HFF-Myc (cell line): Measurements from ENCODE around the gene ZC3H6.

Source experiments
- DNase-seq: peaks from one replicate; pipeline ENCODE4 v3.0.0-alpha.2; 2011; ENCODE audit warnings: low read depth; ENCODE audit errors: extremely low read depth
- H3K4me3 ChIP-seq: replicated peaks from 2 replicates; pipeline ENCODE4 v1.5.1; 2011; ENCODE audit warnings: low read depth, mild to moderate bottlenecking, control low read depth, low read length
- TF ChIP-seq, protein P1 (sequence below): IDR thresholded peaks from 2 replicates; pipeline ENCODE4 v1.5.1; 2012; ENCODE audit warnings: mild to moderate bottlenecking, low read depth, low read length, control low read depth; ENCODE audit errors: missing control alignments

Gene ZC3H6

DNA sequence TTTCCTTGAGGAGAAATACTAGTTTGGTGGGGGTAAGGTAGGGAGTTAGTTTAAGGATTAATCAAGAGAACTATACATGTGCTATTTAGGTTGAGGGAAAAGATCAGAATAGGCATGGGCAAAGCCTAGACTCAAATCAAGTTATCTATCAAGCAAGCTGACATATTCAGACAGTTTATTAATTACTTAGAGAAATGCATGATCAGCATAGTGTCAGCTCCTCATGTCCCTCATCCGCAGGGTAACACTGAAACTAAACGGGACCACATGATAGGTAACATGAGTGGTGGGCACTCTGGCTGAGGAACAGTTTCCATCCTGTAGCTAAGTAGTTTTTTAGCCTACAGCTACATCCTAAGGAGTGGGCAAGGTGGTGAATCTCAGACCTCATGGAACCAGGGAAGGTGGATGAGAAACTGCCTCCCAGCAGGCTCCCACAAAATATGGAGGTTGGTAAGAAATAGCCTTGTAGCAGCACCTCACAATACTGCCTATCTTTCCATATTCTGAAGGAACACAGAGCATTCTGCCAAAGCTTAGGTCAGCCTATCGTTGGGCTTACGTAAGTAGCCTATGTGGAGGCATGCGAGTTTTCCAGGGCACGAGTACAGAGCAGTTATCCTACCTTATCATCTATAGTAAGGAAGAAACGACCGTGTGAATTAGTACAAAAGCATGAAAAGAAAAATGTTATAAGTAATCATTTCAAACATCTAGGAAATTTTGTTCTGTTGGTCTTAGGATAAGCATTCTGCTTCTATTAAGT is 18.4 kb downstream of the ZC3H6 start:
- H3K4me3 ChIP-seq: no peak overlapping the region
- TF ChIP-seq, protein P1, sequence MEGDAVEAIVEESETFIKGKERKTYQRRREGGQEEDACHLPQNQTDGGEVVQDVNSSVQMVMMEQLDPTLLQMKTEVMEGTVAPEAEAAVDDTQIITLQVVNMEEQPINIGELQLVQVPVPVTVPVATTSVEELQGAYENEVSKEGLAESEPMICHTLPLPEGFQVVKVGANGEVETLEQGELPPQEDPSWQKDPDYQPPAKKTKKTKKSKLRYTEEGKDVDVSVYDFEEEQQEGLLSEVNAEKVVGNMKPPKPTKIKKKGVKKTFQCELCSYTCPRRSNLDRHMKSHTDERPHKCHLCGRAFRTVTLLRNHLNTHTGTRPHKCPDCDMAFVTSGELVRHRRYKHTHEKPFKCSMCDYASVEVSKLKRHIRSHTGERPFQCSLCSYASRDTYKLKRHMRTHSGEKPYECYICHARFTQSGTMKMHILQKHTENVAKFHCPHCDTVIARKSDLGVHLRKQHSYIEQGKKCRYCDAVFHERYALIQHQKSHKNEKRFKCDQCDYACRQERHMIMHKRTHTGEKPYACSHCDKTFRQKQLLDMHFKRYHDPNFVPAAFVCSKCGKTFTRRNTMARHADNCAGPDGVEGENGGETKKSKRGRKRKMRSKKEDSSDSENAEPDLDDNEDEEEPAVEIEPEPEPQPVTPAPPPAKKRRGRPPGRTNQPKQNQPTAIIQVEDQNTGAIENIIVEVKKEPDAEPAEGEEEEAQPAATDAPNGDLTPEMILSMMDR: no peak
- DNase-seq: no peak

GRCh38 chr2:112295407-112296078 is 20.1 kb downstream of the ZC3H6 start:
- TF ChIP-seq, protein P1: no peak
- peak; percentile 5 for DNase-seq
- H3K4me3 ChIP-seq: no peak overlapping the region

- no peak overlapping the region for H3K4me3 ChIP-seq
- TF ChIP-seq, protein P1: no peak
- no peak for DNase-seq
Observed at GRCh38 chr2:112296407-112296806, 21.0 kb downstream of the ZC3H6 start.

- DNase-seq: no peak
- TF ChIP-seq, protein P1: no peak
- no peak overlapping the region for H3K4me3 ChIP-seq
Observed at GRCh38 chr2:112301171-112301584, 25.8 kb downstream of the ZC3H6 start.

DNA sequence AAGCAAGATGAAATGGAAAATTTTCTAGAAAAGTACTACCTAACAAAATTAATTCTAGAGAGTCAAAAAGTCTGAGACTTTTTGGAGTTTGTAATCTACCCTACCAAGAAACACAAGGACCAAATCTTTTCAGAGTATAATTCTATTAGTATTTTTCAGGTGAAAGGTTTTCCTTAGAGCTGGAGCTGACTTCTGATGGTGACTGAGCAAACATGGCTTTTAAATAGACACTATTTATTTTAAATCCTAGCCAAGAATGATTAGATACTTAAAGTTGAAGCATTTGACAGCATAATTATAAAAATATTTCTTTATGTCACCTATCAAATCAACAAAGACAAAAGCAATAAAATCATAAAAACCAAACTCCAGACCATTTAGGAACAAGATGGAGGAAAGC is 26.6 kb downstream of the ZC3H6 start:
- DNase-seq: no peak
- TF ChIP-seq, protein P1: no peak

DNA sequence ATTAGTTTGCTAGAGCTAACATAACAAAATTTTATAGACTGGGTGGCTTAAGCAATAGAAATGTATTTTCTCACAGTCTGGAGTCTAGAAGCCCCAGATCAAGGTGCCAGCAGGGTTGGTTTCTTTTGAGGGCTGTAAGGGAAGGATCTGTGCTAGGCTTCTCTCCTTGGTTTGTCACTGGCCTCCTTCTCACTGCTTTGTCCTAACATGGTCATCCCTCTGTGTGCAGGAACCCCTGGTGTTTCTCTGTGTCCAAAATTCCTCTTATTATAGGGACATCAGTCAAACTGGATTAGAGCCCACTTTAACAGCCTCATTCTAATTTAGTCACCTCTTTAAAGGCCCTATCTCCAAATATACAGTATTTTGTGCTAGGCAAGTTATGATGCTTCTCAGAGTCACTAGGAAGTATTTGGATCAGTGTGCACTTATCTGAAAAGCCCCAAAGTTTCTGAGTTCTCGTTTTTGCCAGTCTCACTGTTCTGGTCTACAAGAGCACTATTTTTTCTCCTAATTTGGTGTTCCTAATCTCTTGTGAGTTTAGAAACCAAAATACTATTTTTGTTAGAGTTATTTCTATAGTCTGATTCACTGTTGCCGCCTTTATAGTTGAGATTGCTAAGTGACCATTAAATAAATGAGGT is 29.0 kb downstream of the ZC3H6 start:
- H3K4me3 ChIP-seq: no peak overlapping the region
- no peak for DNase-seq
- TF ChIP-seq, protein P1: no peak

More for the DNA sequence above, 26.6 kb downstream of the ZC3H6 start:
- no peak overlapping the region for H3K4me3 ChIP-seq
